Breast epithelium (tissue), 4 donors: ENCODE results near the gene FLCN. TPM values are rescaled to one million over a fixed set of nuclear protein-coding genes. Genes with fewer than 3 reads are reported as not detected.

ENCODE experiments used
- DNase-seq, 2 donors: peaks; one replicate each; pipeline ENCODE4 v3.0.0-alpha.2; 2019; ENCODE audit warnings: low spot score in 2 of 2
- H3K27ac ChIP-seq, 2 donors: fragments of 200-600 bp; sonication (generic) in 1 of 2; one replicate each; pipeline ENCODE4 v1.5.1; 2016 to 2019; ENCODE audit warnings: mild to moderate bottlenecking in 1 of 2
- H3K27me3 ChIP-seq, 2 donors: fragments of 200-600 bp; sonication (generic) in 1 of 2; one replicate each; pipeline versions ENCODE4 v1.5.1 to v1.6.0; 2017 to 2019; ENCODE audit warnings: control low read depth in 1 of 2, mild to moderate bottlenecking in 1 of 2
- H3K36me3 ChIP-seq: fragments of 200-600 bp; one replicate; pipeline ENCODE4 v1.5.1; 2019
- H3K4me1 ChIP-seq, 2 donors: fragments of 200-600 bp; sonication (generic); one replicate each; pipeline ENCODE4 v1.5.1; 2016 to 2019; ENCODE audit warnings: control low read depth in 1 of 2
- H3K4me3 ChIP-seq, 3 donors: fragments of 200-600 bp; sonication (generic); 1 replicate in 2 of 3; 2 replicates in 1 of 3; pipeline ENCODE4 v1.5.1; 2016 to 2019; ENCODE audit warnings: mild to moderate bottlenecking in 3 of 3, moderate library complexity in 2 of 3
- H3K9me3 ChIP-seq, 2 donors: fragments of 200-600 bp; sonication (generic) in 1 of 2; one replicate each; pipeline ENCODE4 v1.5.1; 2016 to 2019; ENCODE audit warnings: control low read depth in 1 of 2
- CTCF ChIP-seq, 3 donors: fragments of 450-650 bp; IDR thresholded peaks; one replicate each; pipeline ENCODE4 v1.5.1; 2016 to 2017; ENCODE audit warnings: antibody characterized with exemption in 3 of 3, mild to moderate bottlenecking in 3 of 3, moderate library complexity in 3 of 3
- POLR2A ChIP-seq: fragments of 450-650 bp; IDR thresholded peaks from one replicate; pipeline ENCODE4 v1.6.1; 2016; ENCODE audit warnings: antibody characterized with exemption, mild to moderate bottlenecking, moderate library complexity
- POLR2AphosphoS5 ChIP-seq, 3 donors: sonication (generic); formaldehyde crosslinking; IDR thresholded peaks; one replicate each; pipeline ENCODE4 v1.6.1; 2017; ENCODE audit warnings: antibody characterized with exemption in 3 of 3
- intact Hi-C: fragments of 100-400 bp; cut with DNase I; formaldehyde crosslinking; loops from one replicate; pipeline ENCODE4 v1.15.1; 2023; ENCODE audit warnings: low total_unique reads
- total RNA-seq, 3 donors: library from RNA; depleted of rRNA; stranded (reverse); fragments of >200 nt; gene quantifications; one replicate each; pipeline ENCODE4 v1.1.0, GENCODE V29; 2016

Gene FLCN
- total RNA-seq, 3 donors from 2014 or later, result 39.7 to 61.1 (median 57.0) TPM

DNA sequence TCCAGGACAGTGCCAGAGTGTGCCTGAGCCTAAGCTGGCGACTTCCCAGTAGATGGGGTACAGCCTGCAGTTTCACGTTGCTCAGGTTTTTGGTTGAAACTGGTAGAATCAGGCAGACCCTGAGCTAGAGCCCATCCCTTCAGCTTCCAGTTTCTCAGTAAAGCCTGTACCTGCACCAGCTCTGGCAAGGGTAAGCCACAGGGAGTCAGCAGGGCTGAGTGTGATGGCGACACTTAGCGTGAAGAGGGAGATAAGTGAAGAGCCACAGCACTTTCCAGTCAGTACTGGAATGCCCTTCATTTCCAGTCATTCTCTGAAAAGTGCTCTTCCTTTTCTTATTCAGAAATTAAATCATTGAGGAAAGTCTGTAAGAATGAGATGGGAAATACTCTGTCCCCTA lies 53.2 kb downstream of the FLCN start:
- H3K27me3 ChIP-seq, result no peaks in the 10 kb centered on the region
- H3K4me3 ChIP-seq, result no peak overlapping the region
- TF ChIP-seq POLR2AphosphoS5 (IDR thresholded peaks at IDR 0.05), result no peak
- TF ChIP-seq POLR2A, result no peak
- TF ChIP-seq CTCF (IDR thresholded peaks at IDR 0.05), result no peak
- H3K27ac ChIP-seq, result no peak overlapping the region
- H3K9me3 ChIP-seq, result no peaks in the 10 kb centered on the region
- H3K4me1 ChIP-seq, result peaks cover 0 to 7% of the 10 kb centered on the region in 2 donors
- no peak for DNase-seq
- H3K36me3 ChIP-seq, result no peaks in the 10 kb centered on the region
- intact Hi-C loops, result no loop called here

GRCh38 chr17:17182598-17183136 lies 54.3 kb downstream of the FLCN start:
- Histone ChIP-seq H3K4me1 (peaks cover 0 to 7% of the 10 kb centered on the region in 2 donors), H3K27ac (peak overlapping the region in 1 of 2 donors; percentile 3)

DNA sequence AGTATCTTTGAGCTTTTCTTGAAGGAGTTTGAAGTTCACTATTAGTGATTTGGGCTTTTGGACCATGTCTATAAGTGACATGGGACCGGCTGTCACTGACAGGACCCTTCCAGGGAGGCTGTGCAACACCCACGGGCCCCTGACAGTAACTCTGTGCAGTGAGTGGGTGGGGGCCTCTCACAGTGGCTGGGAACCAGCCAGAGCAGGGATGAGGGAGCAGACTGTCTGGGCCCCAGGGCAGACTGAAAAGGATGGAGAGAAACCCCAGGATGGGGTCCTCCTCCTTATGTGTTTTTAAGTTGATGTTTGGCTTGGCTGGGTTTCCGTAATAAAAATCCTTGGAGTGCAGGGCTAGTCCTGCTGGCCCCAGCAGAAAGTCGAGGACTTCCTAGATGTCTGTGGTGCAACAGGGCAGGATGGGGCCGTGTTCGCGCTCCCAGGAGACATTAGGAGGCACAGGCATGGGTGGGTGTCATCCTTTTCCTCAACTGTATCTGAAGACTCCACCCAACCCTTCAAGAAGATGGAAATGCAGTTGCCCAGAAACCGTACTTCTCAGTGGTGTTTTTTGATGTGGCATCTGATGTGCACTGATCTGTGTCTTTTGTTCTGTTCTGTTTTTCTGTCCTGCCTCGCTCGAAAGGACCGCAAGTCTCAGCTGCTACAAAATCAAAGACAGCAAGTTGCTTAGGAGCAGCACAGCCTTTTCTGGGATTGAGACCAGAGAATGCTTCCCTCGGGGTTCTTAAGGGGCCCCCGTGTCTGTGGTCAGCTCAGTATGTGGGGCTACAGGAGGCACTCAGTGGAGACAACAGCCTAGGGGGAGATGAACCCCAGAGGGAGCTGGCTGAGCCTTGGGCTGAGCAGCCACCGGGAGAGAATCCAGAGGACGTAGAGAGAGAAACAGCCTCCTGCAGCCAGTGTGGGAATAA lies 55.0 kb downstream of the FLCN start:
- Histone ChIP-seq H3K9me3 (no peaks in the 10 kb centered on the region), H3K27ac (peak overlapping the region in 1 of 2 donors; percentile 48), H3K4me1 (peaks cover 0 to under 1% of the 10 kb centered on the region in 2 donors), H3K27me3 (no peaks in the 10 kb centered on the region), H3K36me3 (peaks cover 5% of the 10 kb centered on the region), H3K4me3 (no peak overlapping the region)
- intact Hi-C loops, result no loop called here
- no peak for TF ChIP-seq POLR2AphosphoS5 (IDR thresholded peaks at IDR 0.05)
- TF ChIP-seq POLR2A, result no peak
- no peak for TF ChIP-seq CTCF (IDR thresholded peaks at IDR 0.05)
- DNase-seq, result no peak

More at GRCh38 chr17:17182598-17183136, 54.3 kb downstream of the FLCN start:
- DNase-seq, result no peak
- Histone ChIP-seq H3K9me3 (no peaks in the 10 kb centered on the region), H3K36me3 (no peaks in the 10 kb centered on the region), H3K27me3 (no peaks in the 10 kb centered on the region), H3K4me3 (no peak overlapping the region)
- TF ChIP-seq POLR2A (no peak), POLR2AphosphoS5 (IDR thresholded peaks at IDR 0.05) (no peak), CTCF (IDR thresholded peaks at IDR 0.05) (no peak)
- intact Hi-C loops, result no loop called here

DNA sequence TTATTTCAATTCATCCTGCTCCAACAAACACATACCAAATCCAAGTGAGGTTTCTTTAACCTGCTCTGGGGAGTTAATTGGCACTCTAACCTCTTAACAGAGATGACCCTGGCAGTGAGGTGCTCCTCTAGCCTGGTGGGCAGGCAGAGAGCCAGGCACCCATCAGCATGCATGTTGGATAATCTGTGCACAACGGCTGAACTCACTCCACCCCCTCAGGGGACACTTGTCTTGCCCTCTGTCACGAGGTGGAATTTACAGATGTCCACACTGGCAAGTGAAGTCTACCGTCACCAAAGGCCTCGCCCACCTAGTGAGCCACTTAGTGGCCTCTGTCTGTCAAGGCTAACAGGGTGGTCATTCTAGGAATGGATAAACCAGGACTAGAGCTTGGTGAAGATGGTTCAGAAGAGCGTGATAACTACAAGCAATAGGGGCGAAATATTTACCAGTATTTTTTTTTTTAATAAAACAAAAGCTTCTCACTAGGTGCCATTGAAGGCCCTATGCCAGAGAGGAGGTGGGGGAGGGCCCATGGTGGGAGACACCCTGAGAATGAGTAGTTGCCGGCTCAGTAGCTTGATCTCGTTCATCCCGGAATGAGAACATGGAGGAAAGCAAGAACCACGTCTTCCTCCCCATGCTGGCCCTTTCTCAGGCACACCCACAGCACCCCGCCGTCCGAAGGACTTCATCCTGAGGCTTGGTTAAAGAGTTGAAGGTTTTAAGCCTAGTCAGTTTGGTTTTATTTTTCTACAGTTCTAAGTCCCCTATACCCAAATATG lies 56.0 kb downstream of the FLCN start:
- TF ChIP-seq POLR2AphosphoS5 (IDR thresholded peaks at IDR 0.05) (no peak), CTCF (IDR thresholded peaks at IDR 0.05) (no peak), POLR2A (no peak)
- intact Hi-C loops, result loop anchor here (1.0 kb wide), 1 partner anchor 11 kb away; no protein-coding TSS in a partner anchor

More for the DNA sequence above, 56.0 kb downstream of the FLCN start:
- Histone ChIP-seq H3K4me3 (no peak overlapping the region), H3K4me1 (no peaks in the 10 kb centered on the region), H3K9me3 (no peaks in the 10 kb centered on the region), H3K27ac (peak overlapping the region; percentile 65 to 69), H3K27me3 (no peaks in the 10 kb centered on the region), H3K36me3 (peaks cover 10% of the 10 kb centered on the region)
- DNase-seq, result no peak
